ENCODE results near the gene KCND3. TPM values are rescaled to one million over a fixed set of nuclear protein-coding genes. Genes with fewer than 3 reads are reported as not detected.

Gene KCND3
- total RNA-seq, 1 experiment from 2014 or later, result not detected

DNA sequence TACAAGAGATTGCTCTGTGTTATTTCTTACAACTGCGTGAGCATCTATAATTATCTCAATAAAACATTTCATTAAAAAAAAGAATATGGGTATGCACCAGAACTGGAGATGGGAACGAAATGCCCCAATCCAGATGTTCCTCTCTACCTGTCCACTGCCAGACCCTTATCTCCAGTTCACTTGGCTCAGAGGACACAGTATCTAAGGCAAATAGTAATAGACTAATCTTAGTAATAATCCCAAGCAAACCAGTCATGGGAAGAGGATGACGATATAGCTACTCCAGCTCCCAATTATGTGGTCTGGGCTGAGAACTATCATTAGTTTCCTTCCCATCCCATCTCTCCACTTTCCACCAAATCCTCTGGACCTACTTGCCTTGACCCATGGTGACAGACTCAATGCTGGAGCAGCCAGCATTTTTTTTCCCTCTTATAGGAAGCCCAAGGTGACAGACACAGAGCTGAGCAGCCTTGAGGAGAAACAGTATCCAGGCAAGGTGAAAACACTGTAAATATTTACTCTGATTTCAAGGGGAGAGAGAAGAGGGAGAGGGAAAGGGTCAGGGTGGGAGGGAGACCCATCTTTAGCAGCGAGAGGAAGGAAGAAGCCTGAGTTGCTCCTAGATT is 205.1 kb downstream of the KCND3 start:
- no peak for DNase-seq (ENCODE audit: unreplicated experiment)
- Mint-ChIP-seq H3K27ac (ENCODE audit: low read depth, unreplicated experiment) (no peak overlapping the region), H3K27me3 (ENCODE audit: insufficient read depth, unreplicated experiment) (peaks cover 60% of the 10 kb centered on the region), H3K9me3 (ENCODE audit: unreplicated experiment) (no peaks in the 10 kb centered on the region), H3K4me1 (ENCODE audit: insufficient read depth, unreplicated experiment) (no peaks in the 10 kb centered on the region), H3K4me3 (ENCODE audit: unreplicated experiment) (no peak overlapping the region), H3K36me3 (ENCODE audit: insufficient read depth, unreplicated experiment) (no peaks in the 10 kb centered on the region)
- POLR2A ChIA-PET, result interaction anchor here (0.5 kb wide), 1 partner anchor 121 kb away, joined by 3 read pairs; no protein-coding TSS in a partner anchor
- CTCF ChIA-PET, result no interaction called here
- TF ChIP-seq, protein P1, sequence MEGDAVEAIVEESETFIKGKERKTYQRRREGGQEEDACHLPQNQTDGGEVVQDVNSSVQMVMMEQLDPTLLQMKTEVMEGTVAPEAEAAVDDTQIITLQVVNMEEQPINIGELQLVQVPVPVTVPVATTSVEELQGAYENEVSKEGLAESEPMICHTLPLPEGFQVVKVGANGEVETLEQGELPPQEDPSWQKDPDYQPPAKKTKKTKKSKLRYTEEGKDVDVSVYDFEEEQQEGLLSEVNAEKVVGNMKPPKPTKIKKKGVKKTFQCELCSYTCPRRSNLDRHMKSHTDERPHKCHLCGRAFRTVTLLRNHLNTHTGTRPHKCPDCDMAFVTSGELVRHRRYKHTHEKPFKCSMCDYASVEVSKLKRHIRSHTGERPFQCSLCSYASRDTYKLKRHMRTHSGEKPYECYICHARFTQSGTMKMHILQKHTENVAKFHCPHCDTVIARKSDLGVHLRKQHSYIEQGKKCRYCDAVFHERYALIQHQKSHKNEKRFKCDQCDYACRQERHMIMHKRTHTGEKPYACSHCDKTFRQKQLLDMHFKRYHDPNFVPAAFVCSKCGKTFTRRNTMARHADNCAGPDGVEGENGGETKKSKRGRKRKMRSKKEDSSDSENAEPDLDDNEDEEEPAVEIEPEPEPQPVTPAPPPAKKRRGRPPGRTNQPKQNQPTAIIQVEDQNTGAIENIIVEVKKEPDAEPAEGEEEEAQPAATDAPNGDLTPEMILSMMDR (IDR thresholded peaks at IDR 0.05; ENCODE audit: unreplicated experiment), result no peak
- intact Hi-C loops (cut with micrococcal nuclease), result no loop called here
- BruUV-seq (replicated peaks), result no TSS peak

DNA sequence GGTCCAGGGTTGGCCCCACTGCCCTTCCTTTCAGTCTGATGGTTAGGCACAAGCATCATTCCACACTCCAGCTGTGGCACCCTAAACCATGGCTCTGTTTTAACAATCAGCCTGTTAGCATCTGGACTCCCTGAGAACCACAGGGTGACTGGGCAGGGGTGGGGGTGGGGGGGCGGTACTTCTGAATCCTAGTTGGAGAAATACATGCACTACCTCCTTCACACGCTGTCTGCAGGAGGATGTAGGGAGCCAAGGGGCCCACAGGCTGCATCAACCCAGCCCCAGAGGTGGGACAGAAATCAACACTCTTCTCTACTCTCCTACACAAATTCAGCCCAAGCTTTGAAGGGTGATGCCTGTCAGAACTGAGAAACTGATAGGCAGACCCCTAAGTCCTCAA is 209.9 kb downstream of the KCND3 start:
- CTCF ChIA-PET, result interaction anchor here (1.0 kb wide), 1 partner anchor 11 kb away, joined by 3 read pairs; no protein-coding TSS in a partner anchor
- Mint-ChIP-seq H3K36me3 (ENCODE audit: insufficient read depth, unreplicated experiment) (no peaks in the 10 kb centered on the region), H3K4me3 (ENCODE audit: unreplicated experiment) (no peak overlapping the region), H3K27me3 (ENCODE audit: insufficient read depth, unreplicated experiment) (peaks cover 44% of the 10 kb centered on the region), H3K4me1 (ENCODE audit: insufficient read depth, unreplicated experiment) (no peaks in the 10 kb centered on the region), H3K27ac (ENCODE audit: low read depth, unreplicated experiment) (no peak overlapping the region), H3K9me3 (ENCODE audit: unreplicated experiment) (no peaks in the 10 kb centered on the region)
- no TSS peak for BruUV-seq (replicated peaks)
- no peak for DNase-seq (ENCODE audit: unreplicated experiment)
- TF ChIP-seq, protein P1 (IDR thresholded peaks at IDR 0.05; ENCODE audit: unreplicated experiment), result no peak
- POLR2A ChIA-PET, result no interaction called here
- intact Hi-C loops (cut with micrococcal nuclease), result no loop called here

DNA sequence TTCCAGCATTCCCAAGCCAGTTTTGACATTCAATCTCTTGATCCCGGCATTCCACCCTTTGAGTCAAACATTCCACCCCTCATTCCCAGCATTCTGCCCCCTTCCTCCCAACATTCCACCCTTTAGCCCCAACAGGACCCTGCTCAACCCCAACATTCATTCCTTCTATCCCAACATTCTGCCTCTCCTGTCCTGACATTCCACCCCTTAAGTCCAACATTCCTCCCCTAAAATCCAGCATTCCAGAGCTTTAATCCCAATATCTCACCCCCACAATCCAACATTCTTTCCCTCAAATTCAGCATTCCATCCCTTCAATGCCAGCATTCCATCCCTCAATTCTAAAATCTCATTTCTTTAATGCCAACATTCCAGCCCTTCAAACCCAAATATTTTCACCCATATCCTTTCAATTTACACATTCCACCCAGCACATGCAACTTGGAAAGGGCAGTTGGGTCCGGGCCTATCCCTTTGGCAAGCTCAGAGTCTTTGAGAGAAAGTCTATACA is 210.9 kb downstream of the KCND3 start:
- no peak for DNase-seq (ENCODE audit: unreplicated experiment)
- TF ChIP-seq, protein P1 (IDR thresholded peaks at IDR 0.05; ENCODE audit: unreplicated experiment), result no peak
- ChIA-PET POLR2A (interaction anchor here (0.7 kb wide), 1 partner anchor 198 kb away, joined by 3 read pairs; no protein-coding TSS in a partner anchor), CTCF (interaction anchor here (2.0 kb wide), 1 partner anchor 8 kb away, joined by 8 read pairs; no protein-coding TSS in a partner anchor)
- Mint-ChIP-seq H3K4me1 (ENCODE audit: insufficient read depth, unreplicated experiment) (no peaks in the 10 kb centered on the region), H3K9me3 (ENCODE audit: unreplicated experiment) (no peaks in the 10 kb centered on the region), H3K36me3 (ENCODE audit: insufficient read depth, unreplicated experiment) (no peaks in the 10 kb centered on the region), H3K27me3 (ENCODE audit: insufficient read depth, unreplicated experiment) (peaks cover 38% of the 10 kb centered on the region), H3K4me3 (ENCODE audit: unreplicated experiment) (no peak overlapping the region), H3K27ac (ENCODE audit: low read depth, unreplicated experiment) (no peak overlapping the region)
- intact Hi-C loops (cut with micrococcal nuclease), result no loop called here
- BruUV-seq (replicated peaks), result no TSS peak

DNA sequence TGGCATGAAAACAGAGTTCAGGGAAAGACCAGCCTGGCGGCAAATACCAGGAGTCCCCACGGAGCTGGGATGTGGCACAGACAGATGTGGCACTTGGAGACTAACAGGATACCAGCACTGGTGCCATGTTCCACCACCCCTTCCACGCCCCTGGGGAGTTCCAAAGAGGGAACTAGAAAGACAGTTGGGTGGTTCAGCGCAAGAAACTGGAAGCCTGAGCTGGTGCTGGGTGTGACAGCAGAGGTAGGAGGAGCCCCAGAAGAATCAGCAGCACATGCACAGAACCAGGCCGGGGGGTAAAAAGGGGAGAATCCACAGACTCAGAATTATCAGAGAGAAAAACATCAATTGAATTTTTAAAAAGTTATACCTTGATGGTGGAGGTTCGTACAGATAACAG is 211.4 kb downstream of the KCND3 start:
- intact Hi-C loops (cut with micrococcal nuclease), result no loop called here
- H3K27me3 Mint-ChIP-seq (ENCODE audit: insufficient read depth, unreplicated experiment), result peaks cover 33% of the 10 kb centered on the region
- H3K4me1 Mint-ChIP-seq (ENCODE audit: insufficient read depth, unreplicated experiment), result no peaks in the 10 kb centered on the region
- ChIA-PET POLR2A (no interaction called here), CTCF (interaction anchor here (2.0 kb wide), 1 partner anchor 8 kb away, joined by 8 read pairs; no protein-coding TSS in a partner anchor)
- no peak overlapping the region for H3K27ac Mint-ChIP-seq (ENCODE audit: low read depth, unreplicated experiment)
- no TSS peak for BruUV-seq (replicated peaks)
- H3K9me3 Mint-ChIP-seq (ENCODE audit: unreplicated experiment), result no peaks in the 10 kb centered on the region
- H3K4me3 Mint-ChIP-seq (ENCODE audit: unreplicated experiment), result no peak overlapping the region
- TF ChIP-seq, protein P1 (IDR thresholded peaks at IDR 0.05; ENCODE audit: unreplicated experiment), result no peak
- DNase-seq (ENCODE audit: unreplicated experiment), result no peak
- no peaks in the 10 kb centered on the region for H3K36me3 Mint-ChIP-seq (ENCODE audit: insufficient read depth, unreplicated experiment)

Data from MCF 10A (cell line).